IPS-20b (cell line): Measurements from ENCODE around the gene COMT.

Experiments used
- H3K27ac ChIP-seq: one replicate; pipeline ENCODE4 v1.5.1; 2013; ENCODE audit warnings: low read length
- H3K27me3 ChIP-seq: 2 replicates; pipeline ENCODE4 v1.6.1; 2013; ENCODE audit warnings: mild to moderate bottlenecking, low read length, inconsistent platforms; ENCODE audit not compliant: insufficient read depth
- H3K36me3 ChIP-seq: 2 replicates; pipeline ENCODE4 v1.6.1; 2013; ENCODE audit warnings: low read depth, mild to moderate bottlenecking, inconsistent platforms, low read length, moderate library complexity; ENCODE audit not compliant: insufficient read depth
- H3K4me1 ChIP-seq: 2 replicates; pipeline ENCODE4 v1.6.1; 2013; ENCODE audit warnings: mild to moderate bottlenecking, control low read depth, inconsistent platforms, low read length, moderate library complexity; ENCODE audit not compliant: insufficient read depth
- H3K4me3 ChIP-seq: 2 replicates; pipeline ENCODE4 v1.5.1; 2013; ENCODE audit warnings: mild to moderate bottlenecking, low read length, inconsistent platforms
- H3K9ac ChIP-seq: 2 replicates; pipeline ENCODE4 v1.6.1; 2013; ENCODE audit warnings: low read depth, mild to moderate bottlenecking, inconsistent platforms, low read length, moderate library complexity
- H3K9me3 ChIP-seq: 2 replicates; pipeline ENCODE4 v1.6.1; 2013; ENCODE audit warnings: mild to moderate bottlenecking, low read depth, low read length, inconsistent platforms; ENCODE audit not compliant: insufficient read depth

The COMT gene

DNA sequence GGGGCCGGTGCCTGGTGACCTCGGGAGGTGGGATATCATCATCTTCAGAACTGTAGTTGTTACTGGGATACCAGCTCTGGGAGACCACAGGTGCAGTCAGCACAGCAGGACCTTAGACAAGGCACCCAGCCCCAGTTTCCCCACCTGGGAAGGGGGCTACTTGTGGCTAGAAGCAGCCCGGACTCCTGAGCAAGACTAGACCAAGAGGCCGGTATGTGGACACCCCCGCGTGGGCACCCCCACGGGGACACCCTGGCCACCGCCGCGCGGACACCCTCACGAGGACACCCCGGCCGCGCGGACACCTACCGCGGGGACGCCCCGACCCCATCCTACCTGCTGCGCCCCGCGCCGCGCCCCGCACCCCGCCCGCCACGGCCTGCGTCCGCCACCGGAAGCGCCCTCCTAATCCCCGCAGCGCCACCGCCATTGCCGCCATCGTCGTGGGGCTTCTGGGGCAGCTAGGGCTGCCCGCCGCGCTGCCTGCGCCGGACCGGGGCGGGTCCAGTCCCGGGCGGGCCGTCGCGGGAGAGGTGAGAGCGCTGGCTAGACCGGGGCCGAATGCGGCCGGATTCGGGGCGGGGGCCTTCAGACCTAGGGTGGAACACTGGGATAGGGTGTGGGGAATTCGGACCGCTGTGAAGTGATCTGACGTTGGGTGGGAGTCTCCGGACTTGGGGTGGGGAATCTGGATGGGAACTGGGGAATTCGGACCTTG lies at the start of gene COMT, which contains the start of gene TXNRD2:
Gene COMT (plus strand): TSS at position 408 of the 718 bp plus-strand sequence. CDS start 20,755 bp downstream, outside the sequence.
Gene TXNRD2 (minus strand): TSS at position 454 of the 718 bp plus-strand sequence. CDS start 15 bp downstream, at position 439.
- H3K4me3 ChIP-seq = peak within 1 kb of the TSS; percentile 85
- H3K27ac ChIP-seq = peak within 1 kb of the TSS; percentile 35
- no peaks in the 10 kb centered on the region for H3K9me3 ChIP-seq
- no peaks in the 10 kb centered on the region for H3K27me3 ChIP-seq
- no peaks in the 10 kb centered on the region for H3K36me3 ChIP-seq
- H3K9ac ChIP-seq = peak within 1 kb of the TSS; percentile 90
- H3K4me1 ChIP-seq = peaks cover 13% of the 10 kb centered on the region; the same call in 1 of the 2 replicates

- H3K36me3 ChIP-seq = no peaks in the 10 kb centered on the region
- H3K4me3 ChIP-seq = peak overlapping the region; percentile 13; the same call in 1 of the 2 replicates
- peak overlapping the region; percentile 39; the same call in 1 of the 2 replicates for H3K9ac ChIP-seq
- no peak overlapping the region for H3K27ac ChIP-seq
- no peaks in the 10 kb centered on the region for H3K27me3 ChIP-seq
- peaks cover 15% of the 10 kb centered on the region; the same call in 1 of the 2 replicates for H3K4me1 ChIP-seq
- no peaks in the 10 kb centered on the region for H3K9me3 ChIP-seq
Observed at GRCh38 chr22:19892257-19892879, 49.2 kb upstream of the COMT start.

DNA sequence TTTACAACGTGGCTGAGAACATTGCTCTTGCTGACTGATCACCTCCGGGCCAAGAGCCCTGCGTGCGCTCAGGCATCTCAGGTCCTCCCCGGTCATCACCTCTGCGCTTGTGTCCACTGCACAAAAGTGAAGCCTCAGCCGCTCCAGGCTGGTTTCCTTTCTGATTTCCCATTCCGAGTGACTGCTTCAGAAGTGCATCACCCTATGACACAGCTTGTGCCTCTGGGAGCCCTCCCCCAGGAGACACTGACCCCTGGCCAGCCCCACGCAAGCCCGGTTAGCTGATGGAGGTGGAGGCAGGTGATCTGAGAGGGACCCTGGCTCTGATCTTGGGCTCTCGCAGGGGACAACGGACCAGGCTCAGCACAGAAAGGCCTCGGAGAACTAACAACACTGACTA lies 48.6 kb upstream of the COMT start:
- Histone ChIP-seq H3K27ac (no peak overlapping the region), H3K4me1 (peaks cover 15% of the 10 kb centered on the region; the same call in 1 of the 2 replicates), H3K9me3 (no peaks in the 10 kb centered on the region), H3K4me3 (no peak overlapping the region), H3K27me3 (no peaks in the 10 kb centered on the region), H3K36me3 (no peaks in the 10 kb centered on the region), H3K9ac (no peak overlapping the region)

GRCh38 chr22:19893363-19893762 lies 48.2 kb upstream of the COMT start:
- no peaks in the 10 kb centered on the region for H3K9me3 ChIP-seq
- H3K27ac ChIP-seq = no peak overlapping the region
- no peak overlapping the region for H3K9ac ChIP-seq
- H3K4me1 ChIP-seq = peaks cover 15% of the 10 kb centered on the region; the same call in 1 of the 2 replicates
- H3K27me3 ChIP-seq = no peaks in the 10 kb centered on the region
- no peak overlapping the region for H3K4me3 ChIP-seq
- no peaks in the 10 kb centered on the region for H3K36me3 ChIP-seq

GRCh38 chr22:19895160-19895849 lies 46.3 kb upstream of the COMT start:
- Histone ChIP-seq H3K27ac (no peak overlapping the region), H3K4me3 (no peak overlapping the region), H3K27me3 (no peaks in the 10 kb centered on the region), H3K36me3 (no peaks in the 10 kb centered on the region), H3K9me3 (no peaks in the 10 kb centered on the region), H3K4me1 (peaks cover 15% of the 10 kb centered on the region; the same call in 1 of the 2 replicates), H3K9ac (no peak overlapping the region)

- H3K9me3 ChIP-seq = no peaks in the 10 kb centered on the region
- no peak overlapping the region for H3K27ac ChIP-seq
- no peaks in the 10 kb centered on the region for H3K36me3 ChIP-seq
- H3K4me1 ChIP-seq = peaks cover 7% of the 10 kb centered on the region; the same call in 1 of the 2 replicates
- no peaks in the 10 kb centered on the region for H3K27me3 ChIP-seq
- H3K4me3 ChIP-seq = no peak overlapping the region
- no peak overlapping the region; the same call in 1 of the 2 replicates for H3K9ac ChIP-seq
Observed at GRCh38 chr22:19896665-19897355, 44.8 kb upstream of the COMT start.

GRCh38 chr22:19897726-19898125 lies 43.8 kb upstream of the COMT start:
- no peaks in the 10 kb centered on the region for H3K9me3 ChIP-seq
- H3K9ac ChIP-seq = no peak overlapping the region
- H3K27ac ChIP-seq = no peak overlapping the region
- peaks cover 6% of the 10 kb centered on the region; the same call in 1 of the 2 replicates for H3K4me1 ChIP-seq
- H3K4me3 ChIP-seq = no peak overlapping the region
- H3K36me3 ChIP-seq = no peaks in the 10 kb centered on the region
- no peaks in the 10 kb centered on the region for H3K27me3 ChIP-seq

GRCh38 chr22:19898145-19898544 lies 43.4 kb upstream of the COMT start:
- no peaks in the 10 kb centered on the region for H3K36me3 ChIP-seq
- no peak overlapping the region for H3K27ac ChIP-seq
- no peaks in the 10 kb centered on the region for H3K9me3 ChIP-seq
- H3K4me3 ChIP-seq = no peak overlapping the region
- no peak overlapping the region; the same call in 1 of the 2 replicates for H3K9ac ChIP-seq
- peaks cover 8% of the 10 kb centered on the region; the same call in 1 of the 2 replicates for H3K4me1 ChIP-seq
- no peaks in the 10 kb centered on the region for H3K27me3 ChIP-seq

DNA sequence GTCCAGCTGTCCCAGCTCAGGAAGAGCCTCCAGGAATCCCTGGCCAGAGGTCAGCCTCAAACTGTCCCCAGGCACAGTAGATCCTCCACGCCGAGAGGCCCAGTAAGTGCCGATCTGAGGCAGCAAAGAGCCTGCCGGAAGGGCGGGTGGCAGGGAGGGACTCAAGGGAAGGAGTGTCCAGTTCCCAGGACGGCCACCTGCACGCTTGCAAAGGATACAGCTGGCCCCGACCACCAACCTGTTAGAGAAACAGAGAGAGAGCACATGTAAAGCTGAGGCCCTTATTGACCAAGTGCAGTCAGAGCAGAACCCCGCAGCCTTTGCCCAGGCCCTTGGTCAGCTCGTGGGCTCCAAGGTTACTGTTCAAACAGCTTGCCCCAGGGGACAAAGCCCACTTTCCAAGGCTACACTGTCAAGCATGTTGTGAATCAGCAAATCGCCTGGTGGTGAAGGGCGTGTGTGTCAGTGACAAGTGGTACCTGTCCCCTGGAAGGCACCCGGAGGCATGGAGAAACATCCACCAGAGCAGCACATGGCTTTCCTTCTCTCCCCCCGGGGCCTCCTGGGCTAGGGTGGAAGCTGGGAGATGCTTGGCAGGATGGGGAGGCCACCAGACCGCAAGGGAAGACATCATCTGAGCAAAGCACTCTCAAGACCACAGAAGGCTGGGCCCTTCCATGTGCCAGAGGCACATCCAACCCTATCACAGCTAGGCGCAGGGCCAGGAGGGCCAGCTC lies 42.6 kb upstream of the COMT start:
- no peak overlapping the region for H3K4me3 ChIP-seq

GRCh38 chr22:19900707-19901436 lies 40.7 kb upstream of the COMT start:
- Histone ChIP-seq H3K27ac (no peak overlapping the region), H3K9me3 (no peaks in the 10 kb centered on the region), H3K4me1 (peaks cover 12% of the 10 kb centered on the region; the same call in 1 of the 2 replicates), H3K27me3 (no peaks in the 10 kb centered on the region), H3K36me3 (no peaks in the 10 kb centered on the region), H3K4me3 (no peak overlapping the region), H3K9ac (no peak overlapping the region)

More for the DNA sequence above, 42.6 kb upstream of the COMT start:
- H3K36me3 ChIP-seq = no peaks in the 10 kb centered on the region
- no peaks in the 10 kb centered on the region for H3K27me3 ChIP-seq
- no peak overlapping the region for H3K9ac ChIP-seq
- H3K4me1 ChIP-seq = peaks cover 12% of the 10 kb centered on the region; the same call in 1 of the 2 replicates
- no peaks in the 10 kb centered on the region for H3K9me3 ChIP-seq
- no peak overlapping the region for H3K27ac ChIP-seq
